CD4-positive, alpha-beta T cell treated with Interferon alpha-2 for 1 hour (primary cell): ENCODE data around the gene SLC25A18.
"Not testable (repeated sequence)": the region's sequence is repeated elsewhere in the genome, so short reads cannot be mapped to it uniquely, and the experiment has no call there.

Experiments used
- DNase-seq, 2 donors: peaks; one replicate each; pipeline ENCODE4 v3.0.0-alpha.2; 2020 to 2022

Gene SLC25A18, protein sequence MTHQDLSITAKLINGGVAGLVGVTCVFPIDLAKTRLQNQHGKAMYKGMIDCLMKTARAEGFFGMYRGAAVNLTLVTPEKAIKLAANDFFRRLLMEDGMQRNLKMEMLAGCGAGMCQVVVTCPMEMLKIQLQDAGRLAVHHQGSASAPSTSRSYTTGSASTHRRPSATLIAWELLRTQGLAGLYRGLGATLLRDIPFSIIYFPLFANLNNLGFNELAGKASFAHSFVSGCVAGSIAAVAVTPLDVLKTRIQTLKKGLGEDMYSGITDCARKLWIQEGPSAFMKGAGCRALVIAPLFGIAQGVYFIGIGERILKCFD

GRCh38 chr22:17562906-17563870 lies at the start of gene SLC25A18:
SLC25A18 (plus strand) TSS chr22:17563498; CDS start chr22:17579945, 16,447 bp downstream.
- DNase-seq, result no peak

GRCh38 chr22:17513612-17514011 lies 49.7 kb upstream of the SLC25A18 start:
- DNase-seq, result no peak

GRCh38 chr22:17514084-17514483 lies 49.2 kb upstream of the SLC25A18 start:
- DNase-seq, result no peak

GRCh38 chr22:17518406-17518805 lies 44.9 kb upstream of the SLC25A18 start:
- DNase-seq, result no peak

DNA sequence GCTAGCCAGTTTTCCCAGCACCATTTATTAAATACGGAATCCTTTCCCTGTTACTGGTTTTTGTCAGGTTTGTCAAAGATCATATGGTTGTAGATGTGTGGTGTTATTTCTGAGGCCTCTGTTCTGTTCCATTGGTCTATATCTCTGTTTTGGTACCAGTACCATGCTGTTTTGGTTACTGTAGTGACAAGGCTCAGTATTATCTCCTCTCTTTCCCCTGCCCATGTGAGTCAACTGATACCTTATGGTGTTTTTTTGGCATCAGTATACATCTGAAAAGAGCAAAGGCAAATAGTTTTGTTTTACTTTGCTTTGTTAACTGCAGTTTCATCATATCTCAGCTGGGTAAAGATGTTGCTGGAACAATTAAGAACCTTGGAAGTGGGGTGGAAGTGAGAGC lies 41.3 kb upstream of the SLC25A18 start:
- DNase-seq, result not testable (repeated sequence)

- no peak for DNase-seq
Observed at GRCh38 chr22:17523925-17524324, 39.4 kb upstream of the SLC25A18 start.

DNA sequence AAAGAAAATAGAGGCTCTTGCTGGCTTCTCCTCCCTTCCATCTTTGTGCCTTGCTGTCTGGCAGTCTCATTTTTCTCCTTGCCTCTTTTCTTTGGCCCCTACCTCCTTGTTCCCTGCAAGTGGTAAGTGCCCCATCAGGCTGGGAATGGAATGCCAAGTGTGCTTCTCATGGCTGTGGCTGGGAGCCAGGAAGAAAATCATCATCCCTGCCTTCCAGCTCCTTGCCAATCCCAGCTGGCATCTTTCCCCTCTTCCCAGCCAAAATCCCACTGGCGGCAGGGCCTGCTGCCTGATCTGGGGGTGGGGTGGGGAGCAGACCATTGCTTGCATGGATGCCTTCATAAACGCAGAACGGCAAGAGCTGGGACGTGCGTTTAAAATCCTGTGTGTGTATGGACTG lies 27.0 kb upstream of the SLC25A18 start:
- DNase-seq, result no peak

DNA sequence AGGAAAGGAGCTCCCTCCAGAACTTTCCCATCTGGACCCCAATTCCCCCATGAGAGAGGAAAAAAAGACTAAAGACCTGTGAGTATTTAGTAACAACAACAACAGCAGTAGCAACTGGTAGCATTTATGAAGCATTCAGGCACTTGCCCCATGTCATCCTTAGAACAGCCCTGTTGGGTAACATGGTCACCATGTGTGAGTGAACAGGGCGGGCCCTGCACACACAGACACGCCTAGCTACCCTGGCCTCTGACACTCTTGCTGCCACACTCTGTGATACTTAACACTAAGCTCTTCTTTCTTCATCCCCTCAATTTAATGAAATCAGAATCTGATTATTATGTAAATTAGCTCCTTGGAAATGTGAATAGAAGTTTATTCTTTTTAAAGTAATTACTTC lies 26.1 kb upstream of the SLC25A18 start:
- DNase-seq, result no peak

- DNase-seq, result no peak
Observed at GRCh38 chr22:17540481-17540880, 22.8 kb upstream of the SLC25A18 start.

- DNase-seq, result no peak
Observed at GRCh38 chr22:17541476-17541875, 21.8 kb upstream of the SLC25A18 start.

DNA sequence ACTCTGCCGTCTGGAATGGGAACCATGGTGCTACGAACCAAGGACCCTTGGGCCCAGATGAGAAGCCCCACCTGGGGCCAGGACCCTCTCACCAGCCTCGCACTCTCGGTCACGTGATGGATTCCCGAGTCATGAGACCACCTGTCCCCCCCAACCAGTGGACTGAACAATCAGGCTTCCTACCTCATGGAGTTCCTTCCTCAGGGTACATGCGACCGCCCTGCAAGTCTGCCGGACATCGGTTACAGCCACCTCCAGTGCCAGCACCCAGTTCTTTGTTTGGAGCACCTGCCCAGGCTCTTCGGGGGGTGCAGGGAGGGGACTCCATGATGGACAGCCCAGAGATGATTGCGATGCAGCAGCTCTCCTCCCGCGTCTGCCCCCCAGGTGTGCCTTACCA lies 20.8 kb upstream of the SLC25A18 start:
- no peak for DNase-seq

- DNase-seq, result no peak
Observed at GRCh38 chr22:17548010-17548755, 15.1 kb upstream of the SLC25A18 start.

DNA sequence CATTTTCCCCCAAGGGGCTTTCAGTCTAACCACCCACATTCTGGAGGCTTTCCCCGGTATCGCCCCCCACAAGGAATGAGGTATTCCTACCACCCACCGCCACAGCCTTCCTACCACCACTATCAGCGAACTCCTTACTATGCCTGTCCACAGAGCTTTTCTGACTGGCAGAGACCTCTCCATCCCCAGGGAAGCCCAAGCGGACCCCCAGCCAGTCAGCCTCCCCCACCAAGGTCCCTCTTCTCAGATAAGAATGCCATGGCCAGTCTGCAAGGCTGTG lies 14.6 kb upstream of the SLC25A18 start:
- no peak for DNase-seq

- no peak for DNase-seq
Observed at GRCh38 chr22:17549183-17549582, 14.1 kb upstream of the SLC25A18 start.

- no peak for DNase-seq
Observed at GRCh38 chr22:17549655-17550054, 13.6 kb upstream of the SLC25A18 start.

DNA sequence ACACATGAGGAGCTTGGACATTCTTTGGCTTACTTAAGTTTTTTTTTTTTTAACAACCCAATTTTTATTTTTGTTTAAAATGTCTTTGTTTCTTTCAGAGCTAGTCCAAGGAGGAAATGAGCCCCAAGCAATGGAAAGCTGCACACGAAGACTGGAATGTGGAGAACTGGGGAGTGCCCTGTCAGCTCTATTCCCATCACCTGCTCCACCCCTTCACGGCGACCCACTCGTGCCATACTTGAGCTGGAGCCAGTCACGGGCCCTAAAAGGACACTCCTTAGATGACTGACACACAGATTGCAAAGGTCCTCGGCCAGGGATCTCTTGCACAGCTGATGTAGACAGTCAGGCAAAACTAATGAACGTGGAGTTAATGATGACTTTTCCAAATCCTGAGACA lies 10.6 kb upstream of the SLC25A18 start:
- no peak for DNase-seq

GRCh38 chr22:17554814-17555213 lies 8.5 kb upstream of the SLC25A18 start:
- DNase-seq, result no peak

GRCh38 chr22:17559188-17559587 lies 4.1 kb upstream of the SLC25A18 start:
- DNase-seq, result no peak

DNA sequence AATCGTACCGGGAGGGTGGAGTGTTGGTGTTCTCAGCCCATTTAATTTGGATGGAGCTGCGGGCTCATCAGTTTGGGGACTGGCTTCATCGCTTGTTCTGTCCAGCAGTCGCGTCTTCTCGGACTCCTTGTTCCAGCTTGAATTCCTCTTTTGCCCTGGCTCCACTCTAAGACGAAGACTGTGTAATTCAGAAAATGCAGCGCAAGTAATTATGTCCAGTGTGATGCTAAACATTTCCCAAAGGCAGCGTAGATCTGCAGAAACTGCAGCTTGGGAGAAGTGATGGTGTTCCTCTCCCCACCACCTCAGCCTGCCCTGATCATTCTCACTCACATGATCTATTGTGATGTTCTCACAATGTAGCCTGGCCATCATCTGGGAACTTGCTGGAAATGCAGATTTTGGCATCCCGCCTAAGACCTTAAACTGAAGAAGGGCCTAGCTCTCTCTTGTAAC lies 666 bp downstream of the SLC25A18 start:
- no peak for DNase-seq

GRCh38 chr22:17566016-17566687 lies 2.9 kb downstream of the SLC25A18 start:
- not testable (repeated sequence) for DNase-seq

GRCh38 chr22:17566776-17567175 lies 3.5 kb downstream of the SLC25A18 start:
- DNase-seq, result no peak

- no peak for DNase-seq
Observed at GRCh38 chr22:17569971-17570511, 6.7 kb downstream of the SLC25A18 start.
